ENCODE data around the gene OXCT2. TPM values are rescaled to one million over a fixed set of nuclear protein-coding genes. Genes with fewer than 3 reads are reported as not detected.

The OXCT2 gene
- total and polyA plus RNA-seq, 4 donors, result 0.11 to 0.47 (median 0.15) TPM

DNA sequence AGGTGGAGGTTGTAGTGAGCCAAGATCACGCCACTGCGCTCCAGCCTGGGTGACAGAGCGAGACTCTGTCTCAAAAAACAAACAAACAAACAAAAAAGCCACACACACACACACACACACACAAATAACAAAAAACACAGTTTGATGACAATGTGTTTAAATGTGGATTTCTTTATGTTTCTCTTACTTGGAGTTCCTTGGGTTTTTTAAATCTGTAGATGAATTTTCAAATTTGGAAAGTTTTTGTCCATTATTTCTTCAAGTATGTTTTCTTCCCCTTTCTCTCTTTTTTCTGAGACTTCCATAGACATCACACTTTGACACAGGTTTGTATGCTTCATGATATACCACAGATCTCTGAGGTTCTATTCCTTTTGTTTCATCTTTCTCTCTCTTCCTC lies 44.5 kb downstream of the OXCT2 start:
- 76% methylated on average over 3 of the region's 3 CpGs for WGBS
- Histone ChIP-seq H3K9me3 (ENCODE audit: control insufficient read depth in 4 of 4, low read length in 3 of 4) (no peaks in the 10 kb centered on the region), H3K36me3 (ENCODE audit: control insufficient read depth in 4 of 4, insufficient read depth in 3 of 4, low read depth in 1 of 4, low read length in 3 of 4) (no peaks in the 10 kb centered on the region), H3K27me3 (ENCODE audit: control insufficient read depth in 4 of 4, insufficient read depth in 4 of 4, low read length in 3 of 4) (peaks cover 0 to 11% (median 2%) of the 10 kb centered on the region in 4 donors), H3K4me3 (ENCODE audit: low read depth in 1 of 3, low read length in 3 of 3) (no peak overlapping the region), H3K9ac (ENCODE audit: low read depth in 1 of 2, low read length in 2 of 2) (no peak overlapping the region), H3K4me1 (ENCODE audit: control insufficient read depth in 4 of 4, insufficient read depth in 4 of 4, low read length in 3 of 4) (no peaks in the 10 kb centered on the region), H3K27ac (ENCODE audit: low read depth in 1 of 2, low read length in 2 of 2) (no peak overlapping the region)
- DNase-seq (ENCODE audit: low spot score), result no peak
- TF ChIP-seq, protein P1, sequence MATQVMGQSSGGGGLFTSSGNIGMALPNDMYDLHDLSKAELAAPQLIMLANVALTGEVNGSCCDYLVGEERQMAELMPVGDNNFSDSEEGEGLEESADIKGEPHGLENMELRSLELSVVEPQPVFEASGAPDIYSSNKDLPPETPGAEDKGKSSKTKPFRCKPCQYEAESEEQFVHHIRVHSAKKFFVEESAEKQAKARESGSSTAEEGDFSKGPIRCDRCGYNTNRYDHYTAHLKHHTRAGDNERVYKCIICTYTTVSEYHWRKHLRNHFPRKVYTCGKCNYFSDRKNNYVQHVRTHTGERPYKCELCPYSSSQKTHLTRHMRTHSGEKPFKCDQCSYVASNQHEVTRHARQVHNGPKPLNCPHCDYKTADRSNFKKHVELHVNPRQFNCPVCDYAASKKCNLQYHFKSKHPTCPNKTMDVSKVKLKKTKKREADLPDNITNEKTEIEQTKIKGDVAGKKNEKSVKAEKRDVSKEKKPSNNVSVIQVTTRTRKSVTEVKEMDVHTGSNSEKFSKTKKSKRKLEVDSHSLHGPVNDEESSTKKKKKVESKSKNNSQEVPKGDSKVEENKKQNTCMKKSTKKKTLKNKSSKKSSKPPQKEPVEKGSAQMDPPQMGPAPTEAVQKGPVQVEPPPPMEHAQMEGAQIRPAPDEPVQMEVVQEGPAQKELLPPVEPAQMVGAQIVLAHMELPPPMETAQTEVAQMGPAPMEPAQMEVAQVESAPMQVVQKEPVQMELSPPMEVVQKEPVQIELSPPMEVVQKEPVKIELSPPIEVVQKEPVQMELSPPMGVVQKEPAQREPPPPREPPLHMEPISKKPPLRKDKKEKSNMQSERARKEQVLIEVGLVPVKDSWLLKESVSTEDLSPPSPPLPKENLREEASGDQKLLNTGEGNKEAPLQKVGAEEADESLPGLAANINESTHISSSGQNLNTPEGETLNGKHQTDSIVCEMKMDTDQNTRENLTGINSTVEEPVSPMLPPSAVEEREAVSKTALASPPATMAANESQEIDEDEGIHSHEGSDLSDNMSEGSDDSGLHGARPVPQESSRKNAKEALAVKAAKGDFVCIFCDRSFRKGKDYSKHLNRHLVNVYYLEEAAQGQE (IDR thresholded peaks at IDR 0.05), result no peak
- TF ChIP-seq HNF4A (conservative IDR thresholded peaks at IDR 0.05), result no peak
- TF ChIP-seq, protein P2, sequence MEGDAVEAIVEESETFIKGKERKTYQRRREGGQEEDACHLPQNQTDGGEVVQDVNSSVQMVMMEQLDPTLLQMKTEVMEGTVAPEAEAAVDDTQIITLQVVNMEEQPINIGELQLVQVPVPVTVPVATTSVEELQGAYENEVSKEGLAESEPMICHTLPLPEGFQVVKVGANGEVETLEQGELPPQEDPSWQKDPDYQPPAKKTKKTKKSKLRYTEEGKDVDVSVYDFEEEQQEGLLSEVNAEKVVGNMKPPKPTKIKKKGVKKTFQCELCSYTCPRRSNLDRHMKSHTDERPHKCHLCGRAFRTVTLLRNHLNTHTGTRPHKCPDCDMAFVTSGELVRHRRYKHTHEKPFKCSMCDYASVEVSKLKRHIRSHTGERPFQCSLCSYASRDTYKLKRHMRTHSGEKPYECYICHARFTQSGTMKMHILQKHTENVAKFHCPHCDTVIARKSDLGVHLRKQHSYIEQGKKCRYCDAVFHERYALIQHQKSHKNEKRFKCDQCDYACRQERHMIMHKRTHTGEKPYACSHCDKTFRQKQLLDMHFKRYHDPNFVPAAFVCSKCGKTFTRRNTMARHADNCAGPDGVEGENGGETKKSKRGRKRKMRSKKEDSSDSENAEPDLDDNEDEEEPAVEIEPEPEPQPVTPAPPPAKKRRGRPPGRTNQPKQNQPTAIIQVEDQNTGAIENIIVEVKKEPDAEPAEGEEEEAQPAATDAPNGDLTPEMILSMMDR (IDR thresholded peaks at IDR 0.05; ENCODE audit: low read depth, low read length, missing input control), result no peak
- no peak for TF ChIP-seq FOXA2 (IDR thresholded peaks at IDR 0.05)
- TF ChIP-seq EGR1 (IDR thresholded peaks at IDR 0.05; ENCODE audit: low read depth in 2 of 2), result no peak
- no peak for TF ChIP-seq SP1 (IDR thresholded peaks at IDR 0.05)
- TF ChIP-seq HNF4G (IDR thresholded peaks at IDR 0.05), result no peak
- no peak for TF ChIP-seq JUND (IDR thresholded peaks at IDR 0.05)
- no peak for TF ChIP-seq RAD21 (IDR thresholded peaks at IDR 0.05)
- TF ChIP-seq YY1 (IDR thresholded peaks at IDR 0.05), result no peak
- no peak for TF ChIP-seq GABPA (IDR thresholded peaks at IDR 0.05 in 1 of 2, conservative IDR thresholded peaks at IDR 0.05 in 1 of 2)
- TF ChIP-seq, protein P3, sequence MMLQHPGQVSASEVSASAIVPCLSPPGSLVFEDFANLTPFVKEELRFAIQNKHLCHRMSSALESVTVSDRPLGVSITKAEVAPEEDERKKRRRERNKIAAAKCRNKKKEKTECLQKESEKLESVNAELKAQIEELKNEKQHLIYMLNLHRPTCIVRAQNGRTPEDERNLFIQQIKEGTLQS (IDR thresholded peaks at IDR 0.05), result no peak
- TF ChIP-seq, protein P4, sequence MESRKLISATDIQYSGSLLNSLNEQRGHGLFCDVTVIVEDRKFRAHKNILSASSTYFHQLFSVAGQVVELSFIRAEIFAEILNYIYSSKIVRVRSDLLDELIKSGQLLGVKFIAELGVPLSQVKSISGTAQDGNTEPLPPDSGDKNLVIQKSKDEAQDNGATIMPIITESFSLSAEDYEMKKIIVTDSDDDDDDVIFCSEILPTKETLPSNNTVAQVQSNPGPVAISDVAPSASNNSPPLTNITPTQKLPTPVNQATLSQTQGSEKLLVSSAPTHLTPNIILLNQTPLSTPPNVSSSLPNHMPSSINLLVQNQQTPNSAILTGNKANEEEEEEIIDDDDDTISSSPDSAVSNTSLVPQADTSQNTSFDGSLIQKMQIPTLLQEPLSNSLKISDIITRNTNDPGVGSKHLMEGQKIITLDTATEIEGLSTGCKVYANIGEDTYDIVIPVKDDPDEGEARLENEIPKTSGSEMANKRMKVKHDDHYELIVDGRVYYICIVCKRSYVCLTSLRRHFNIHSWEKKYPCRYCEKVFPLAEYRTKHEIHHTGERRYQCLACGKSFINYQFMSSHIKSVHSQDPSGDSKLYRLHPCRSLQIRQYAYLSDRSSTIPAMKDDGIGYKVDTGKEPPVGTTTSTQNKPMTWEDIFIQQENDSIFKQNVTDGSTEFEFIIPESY (IDR thresholded peaks at IDR 0.05), result no peak

DNA sequence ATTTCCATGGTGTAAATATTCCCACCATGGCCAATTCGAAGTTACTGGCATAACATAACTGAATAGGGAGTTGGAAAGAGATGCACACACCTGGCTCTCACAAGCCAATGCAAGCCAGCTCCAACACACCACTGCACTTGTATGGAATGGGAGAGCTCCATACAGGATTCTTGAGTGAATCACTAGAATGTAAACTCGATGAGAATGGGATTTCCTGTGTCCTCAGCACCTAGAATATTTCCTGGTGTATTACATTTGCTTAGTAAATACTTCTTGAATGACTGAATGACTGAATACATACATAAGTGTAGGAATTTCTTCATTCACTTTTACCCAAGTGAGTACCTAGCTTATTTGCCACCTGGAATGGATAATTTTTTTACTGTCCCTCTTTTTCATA lies 48.7 kb downstream of the OXCT2 start:
- TF ChIP-seq, protein P3 (IDR thresholded peaks at IDR 0.05), result no peak
- no peak for TF ChIP-seq GABPA (IDR thresholded peaks at IDR 0.05 in 1 of 2, conservative IDR thresholded peaks at IDR 0.05 in 1 of 2)
- TF ChIP-seq JUND (IDR thresholded peaks at IDR 0.05), result no peak
- no peak for TF ChIP-seq SP1 (IDR thresholded peaks at IDR 0.05)
- no peak for TF ChIP-seq RXRA (IDR thresholded peaks at IDR 0.05)
- TF ChIP-seq, protein P1 (IDR thresholded peaks at IDR 0.05), result no peak
- TF ChIP-seq TAF1 (conservative IDR thresholded peaks at IDR 0.05), result no peak
- no peak for TF ChIP-seq FOXA1 (IDR thresholded peaks at IDR 0.05)
- no peak for TF ChIP-seq RAD21 (IDR thresholded peaks at IDR 0.05)
- TF ChIP-seq FOXA2 (IDR thresholded peaks at IDR 0.05), result no peak
- no peaks in the 10 kb centered on the region for H3K36me3 ChIP-seq (ENCODE audit: control insufficient read depth in 4 of 4, insufficient read depth in 3 of 4, low read depth in 1 of 4, low read length in 3 of 4)
- H3K27me3 ChIP-seq (ENCODE audit: control insufficient read depth in 4 of 4, insufficient read depth in 4 of 4, low read length in 3 of 4), result peaks cover 0 to 6% (median 2%) of the 10 kb centered on the region in 4 donors
- H3K4me3 ChIP-seq (ENCODE audit: low read depth in 1 of 3, low read length in 3 of 3), result no peak overlapping the region
- 20% methylated on average over 2 of the region's 2 CpGs for WGBS
- H3K27ac ChIP-seq (ENCODE audit: low read depth in 1 of 2, low read length in 2 of 2), result no peak overlapping the region
- no peak for DNase-seq (ENCODE audit: low spot score)
- H3K9ac ChIP-seq (ENCODE audit: low read depth in 1 of 2, low read length in 2 of 2), result no peak overlapping the region
- H3K4me1 ChIP-seq (ENCODE audit: control insufficient read depth in 4 of 4, insufficient read depth in 4 of 4, low read length in 3 of 4), result no peaks in the 10 kb centered on the region
- H3K9me3 ChIP-seq (ENCODE audit: control insufficient read depth in 4 of 4, low read length in 3 of 4), result no peaks in the 10 kb centered on the region
